A549 treated with Mapracorat at 1 μM for 4 hours (cell line): ENCODE data around the gene DPF1. TPM values are rescaled to one million over a fixed set of nuclear protein-coding genes. Genes with fewer than 3 reads are reported as not detected.

ENCODE experiments used
- total RNA-seq: library from RNA; stranded (reverse); fragments of 200-300 nt; extraction: Qiagen RNA extraction; gene quantifications from 5 replicates; pipeline ENCODE4 v1.2.3, GENCODE V29; 2022

The DPF1 gene
- total RNA-seq: 3.0 to 5.8 TPM (median 3.9 TPM) in 5 replicates

GRCh38 chr19:38224014-38224862 is at the start of gene DPF1:
DPF1 (minus strand) TSS chr19:38224222; CDS start chr19:38224142, 80 bp downstream.

GRCh38 chr19:38264486-38265212 is 40.6 kb upstream of the DPF1 start, which contains the start of gene SPINT2:
SPINT2 (plus strand) TSS chr19:38264573; CDS start chr19:38264893, 320 bp downstream.

Other genes with a start within 250 kb of the DPF1 start
- gene PPP1R14A, start 32.2 kb upstream of the DPF1 start, total RNA-seq: 67.1 to 107 TPM (median 106 TPM) in 5 replicates
- gene SPINT2, start 40.4 kb upstream of the DPF1 start, total RNA-seq: 257 to 368 TPM (median 329 TPM) in 5 replicates
- gene C19orf33, start 80.0 kb upstream of the DPF1 start, total RNA-seq: 608 to 786 TPM (median 705 TPM) in 5 replicates
- gene YIF1B, start 91.7 kb upstream of the DPF1 start, total RNA-seq: 99.8 to 131 TPM (median 127 TPM) in 5 replicates
- gene KCNK6, start 95.6 kb upstream of the DPF1 start, total RNA-seq: 3.7 to 4.9 TPM (median 4.2 TPM) in 5 replicates
- 0.66 to 1.4 TPM (median 0.75 TPM) in 5 replicates for gene CATSPERG, start 111.6 kb upstream of the DPF1 start, total RNA-seq
- 463 to 512 TPM (median 490 TPM) in 5 replicates for gene PSMD8, start 150.3 kb upstream of the DPF1 start, total RNA-seq
- gene GGN, start 163.8 kb upstream of the DPF1 start, total RNA-seq: 0.09 to 0.28 TPM (median 0.26 TPM) in 4 of 5 replicates, not detected in the other
- 1.5 to 3.0 TPM (median 2.3 TPM) in 5 replicates for gene SPRED3, start 164.5 kb upstream of the DPF1 start, total RNA-seq
- gene FAM98C, start 178.9 kb upstream of the DPF1 start, total RNA-seq: 16.9 to 28.1 TPM (median 27.2 TPM) in 5 replicates
- not detected in 5 replicates for gene RASGRP4, start 202.0 kb upstream of the DPF1 start, total RNA-seq
- gene RYR1, start 209.5 kb upstream of the DPF1 start, total RNA-seq: 5.4 to 6.3 TPM (median 6.1 TPM) in 5 replicates